Upper lobe of left lung (tissue), 4 donors: ENCODE measurements around the gene ESYT2.

ENCODE experiments used
- EP300 ChIP-seq, 4 donors: sonication (generic); formaldehyde crosslinking; IDR thresholded peaks; one replicate each; pipeline ENCODE4 v1.5.1; 2017; ENCODE audit warnings: antibody characterized with exemption in 4 of 4, control low read depth in 2 of 4
- TF ChIP-seq, protein P1 (sequence below), 6 experiments: fragments of 450-650 bp in 4 of 6; fragments of 200-600 bp in 2 of 6; sonication (generic) in 2 of 6; IDR thresholded peaks; one replicate each; pipeline ENCODE4 v1.5.1; 2016 to 2019; ENCODE audit warnings: antibody characterized with exemption in 6 of 6

GRCh38 chr7:158748335-158748734, 81.0 kb downstream of the ESYT2 start:
- TF ChIP-seq, protein P1, sequence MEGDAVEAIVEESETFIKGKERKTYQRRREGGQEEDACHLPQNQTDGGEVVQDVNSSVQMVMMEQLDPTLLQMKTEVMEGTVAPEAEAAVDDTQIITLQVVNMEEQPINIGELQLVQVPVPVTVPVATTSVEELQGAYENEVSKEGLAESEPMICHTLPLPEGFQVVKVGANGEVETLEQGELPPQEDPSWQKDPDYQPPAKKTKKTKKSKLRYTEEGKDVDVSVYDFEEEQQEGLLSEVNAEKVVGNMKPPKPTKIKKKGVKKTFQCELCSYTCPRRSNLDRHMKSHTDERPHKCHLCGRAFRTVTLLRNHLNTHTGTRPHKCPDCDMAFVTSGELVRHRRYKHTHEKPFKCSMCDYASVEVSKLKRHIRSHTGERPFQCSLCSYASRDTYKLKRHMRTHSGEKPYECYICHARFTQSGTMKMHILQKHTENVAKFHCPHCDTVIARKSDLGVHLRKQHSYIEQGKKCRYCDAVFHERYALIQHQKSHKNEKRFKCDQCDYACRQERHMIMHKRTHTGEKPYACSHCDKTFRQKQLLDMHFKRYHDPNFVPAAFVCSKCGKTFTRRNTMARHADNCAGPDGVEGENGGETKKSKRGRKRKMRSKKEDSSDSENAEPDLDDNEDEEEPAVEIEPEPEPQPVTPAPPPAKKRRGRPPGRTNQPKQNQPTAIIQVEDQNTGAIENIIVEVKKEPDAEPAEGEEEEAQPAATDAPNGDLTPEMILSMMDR (IDR thresholded peaks at IDR 0.05), result no peak
- no peak for TF ChIP-seq EP300 (IDR thresholded peaks at IDR 0.05)
